Stimulated activated CD4-positive, alpha-beta T cell treated with anti-CD3 and anti-CD28 coated beads, Interleukin-1b, Interleukin-23, amount 100 ng/mL, for 24 hours (primary cell): Measurements from ENCODE around the gene RPS6KA4.

ENCODE experiments used
- DNase-seq, 4 experiments: peaks; one replicate each; pipeline ENCODE4 v3.0.0-alpha.2; 2020; ENCODE audit warnings: low read depth in 4 of 4, low spot score in 1 of 4

RPS6KA4 gene

DNA sequence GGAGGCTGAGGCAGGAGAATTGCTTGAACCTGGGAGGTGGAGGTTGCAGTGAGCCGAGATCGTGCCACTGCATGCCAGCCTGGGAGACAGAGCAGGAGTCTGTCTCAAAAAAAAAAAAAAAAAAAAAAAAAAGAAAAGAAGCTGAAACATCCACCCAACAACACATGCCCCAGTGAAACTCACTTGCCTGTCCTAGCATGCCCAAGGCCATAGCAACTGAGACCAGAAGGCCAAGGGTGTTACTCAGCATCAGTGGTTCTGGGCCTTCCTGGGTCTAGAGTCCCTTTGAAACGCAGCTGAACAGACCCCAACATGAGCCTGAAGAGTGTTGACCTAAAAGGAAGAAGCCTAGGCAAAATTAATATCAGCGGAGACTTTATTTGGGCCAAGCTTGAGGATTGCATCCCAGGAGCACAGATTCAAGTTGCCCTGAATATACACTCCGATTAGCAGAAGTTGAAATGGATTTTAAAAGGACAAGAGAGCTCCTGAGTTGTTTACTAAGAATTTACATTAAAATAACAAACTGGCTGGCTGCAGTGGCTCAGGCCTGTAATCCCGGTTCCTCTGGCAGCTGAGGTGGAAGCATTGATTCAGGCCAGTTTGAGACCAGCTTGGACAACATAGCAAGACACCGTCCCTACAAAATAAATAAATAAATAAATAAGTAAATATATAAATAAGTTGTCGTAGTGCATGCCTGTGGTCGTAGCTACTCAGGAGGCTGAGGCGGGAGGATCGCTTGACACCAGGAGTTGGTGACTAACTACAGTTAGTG, 34.1 kb upstream of the RPS6KA4 start:
- DNase-seq = no peak

DNA sequence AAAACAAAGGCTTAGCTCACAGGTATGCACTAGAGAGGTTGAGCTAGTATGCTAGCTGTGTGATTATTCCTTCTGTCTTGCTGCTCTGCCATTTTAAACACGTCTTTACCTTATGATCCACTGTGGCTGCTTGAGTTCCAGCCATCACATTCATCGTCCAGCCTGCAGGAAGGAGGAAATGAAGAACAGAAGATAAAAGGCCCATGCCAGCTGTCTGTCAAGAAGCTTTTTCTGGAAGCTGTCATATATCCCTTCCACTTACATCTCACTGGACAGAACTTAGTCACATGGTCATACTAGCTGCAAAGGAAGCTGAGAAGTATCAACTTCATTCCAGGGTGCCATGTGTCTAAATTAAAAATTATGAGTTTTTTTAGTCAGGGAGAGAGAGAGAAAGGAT, 31.6 kb upstream of the RPS6KA4 start:
- no peak for DNase-seq

DNA sequence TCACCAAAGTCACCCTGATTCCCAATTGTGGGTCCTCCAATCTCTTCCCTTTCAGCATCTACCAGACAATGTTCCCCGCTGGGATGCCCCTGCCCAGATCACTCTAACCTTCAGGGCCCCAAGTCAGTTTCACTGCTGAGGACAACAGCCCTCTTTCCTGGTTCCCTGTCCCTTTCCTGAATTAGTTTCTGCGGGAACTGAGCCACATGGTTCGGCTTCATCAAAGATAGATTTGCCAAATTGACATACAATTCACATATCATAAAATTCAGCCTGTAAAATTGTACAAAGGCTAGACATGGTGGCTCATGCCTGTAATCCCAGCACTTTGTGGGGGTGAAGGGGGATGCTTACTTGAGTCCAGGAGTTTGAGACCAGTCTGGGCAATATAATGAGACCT, 31.0 kb upstream of the RPS6KA4 start:
- DNase-seq = no peak

DNA sequence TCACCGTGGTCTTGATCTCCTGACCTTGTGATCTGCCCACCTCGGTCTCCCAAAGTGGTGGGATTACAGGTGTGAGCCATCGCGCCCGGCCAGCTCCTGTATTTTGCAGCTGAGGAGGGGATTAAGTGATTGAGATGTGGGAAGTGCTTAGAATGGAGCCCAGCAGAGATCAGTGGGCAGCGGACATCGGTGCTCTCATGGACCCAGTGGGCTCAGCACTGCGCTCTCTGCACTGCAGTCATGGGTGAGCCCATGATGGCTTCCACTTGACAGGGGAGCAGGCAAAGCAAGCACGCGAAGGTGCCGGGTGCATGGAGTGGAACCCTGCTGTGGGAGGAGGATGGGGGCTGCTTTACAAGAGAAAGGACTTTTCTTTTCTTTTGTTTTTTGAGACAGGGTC, 28.1 kb upstream of the RPS6KA4 start:
- DNase-seq = no peak

DNA sequence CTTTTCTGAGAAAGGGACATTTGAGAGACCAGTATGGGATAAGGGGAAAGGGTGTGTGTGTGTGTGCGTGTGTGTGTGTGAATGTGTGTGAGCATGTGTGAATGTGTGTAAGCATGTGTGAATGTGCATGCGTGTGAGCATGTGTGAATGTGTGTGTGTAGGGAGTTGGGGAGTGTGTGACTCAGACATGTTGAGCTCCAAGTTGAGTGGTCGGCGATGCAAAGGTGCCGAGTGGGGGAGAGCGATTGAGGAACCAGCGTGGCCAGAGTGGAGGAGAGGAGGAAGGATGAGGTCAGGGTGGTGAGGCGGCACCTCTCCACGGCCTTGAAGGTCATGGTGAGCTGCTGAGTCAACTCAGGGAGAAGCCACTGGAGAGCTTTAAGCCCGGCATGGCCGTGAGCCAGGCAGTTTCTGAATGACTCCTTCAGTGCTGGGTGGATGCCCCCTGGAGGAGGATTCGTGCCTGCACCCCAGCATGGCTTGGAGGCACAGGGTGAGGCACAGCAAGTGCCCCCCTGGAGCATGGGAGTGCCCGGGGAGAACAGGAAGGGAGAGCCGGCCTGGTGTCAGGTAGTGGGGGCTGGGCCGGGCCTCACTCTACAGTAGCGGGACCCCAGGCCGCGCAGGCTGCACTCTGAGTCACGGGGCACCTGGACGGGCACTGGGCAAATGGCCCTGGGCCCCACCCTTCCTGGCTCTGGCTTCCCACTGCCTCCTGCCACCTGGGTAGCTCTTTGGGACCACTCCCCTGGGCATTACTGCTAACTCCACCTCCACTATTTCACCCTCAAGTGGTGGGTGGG, 27.2 kb upstream of the RPS6KA4 start:
- peak in 2 of 4 experiments; percentile 58 to 68 for DNase-seq

DNA sequence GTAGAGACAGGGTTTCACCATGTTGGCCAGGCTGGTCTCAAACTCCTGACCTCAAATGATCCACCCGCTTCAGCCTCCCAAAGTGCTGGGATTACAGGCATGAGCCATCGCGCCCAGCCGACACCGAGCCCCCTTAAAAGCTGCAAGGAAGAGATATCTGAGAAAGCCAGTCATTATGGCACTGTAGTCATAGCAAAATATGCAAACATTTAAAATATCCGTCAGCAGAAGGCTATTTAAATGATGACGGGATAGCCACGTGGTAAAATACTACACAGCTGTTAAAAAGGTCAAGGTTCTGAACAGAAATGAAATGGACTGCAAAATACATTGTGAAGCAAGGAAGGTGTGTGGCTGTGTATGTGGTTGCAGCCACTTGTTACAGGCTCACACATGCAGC, 25.4 kb upstream of the RPS6KA4 start:
- DNase-seq = no peak

DNA sequence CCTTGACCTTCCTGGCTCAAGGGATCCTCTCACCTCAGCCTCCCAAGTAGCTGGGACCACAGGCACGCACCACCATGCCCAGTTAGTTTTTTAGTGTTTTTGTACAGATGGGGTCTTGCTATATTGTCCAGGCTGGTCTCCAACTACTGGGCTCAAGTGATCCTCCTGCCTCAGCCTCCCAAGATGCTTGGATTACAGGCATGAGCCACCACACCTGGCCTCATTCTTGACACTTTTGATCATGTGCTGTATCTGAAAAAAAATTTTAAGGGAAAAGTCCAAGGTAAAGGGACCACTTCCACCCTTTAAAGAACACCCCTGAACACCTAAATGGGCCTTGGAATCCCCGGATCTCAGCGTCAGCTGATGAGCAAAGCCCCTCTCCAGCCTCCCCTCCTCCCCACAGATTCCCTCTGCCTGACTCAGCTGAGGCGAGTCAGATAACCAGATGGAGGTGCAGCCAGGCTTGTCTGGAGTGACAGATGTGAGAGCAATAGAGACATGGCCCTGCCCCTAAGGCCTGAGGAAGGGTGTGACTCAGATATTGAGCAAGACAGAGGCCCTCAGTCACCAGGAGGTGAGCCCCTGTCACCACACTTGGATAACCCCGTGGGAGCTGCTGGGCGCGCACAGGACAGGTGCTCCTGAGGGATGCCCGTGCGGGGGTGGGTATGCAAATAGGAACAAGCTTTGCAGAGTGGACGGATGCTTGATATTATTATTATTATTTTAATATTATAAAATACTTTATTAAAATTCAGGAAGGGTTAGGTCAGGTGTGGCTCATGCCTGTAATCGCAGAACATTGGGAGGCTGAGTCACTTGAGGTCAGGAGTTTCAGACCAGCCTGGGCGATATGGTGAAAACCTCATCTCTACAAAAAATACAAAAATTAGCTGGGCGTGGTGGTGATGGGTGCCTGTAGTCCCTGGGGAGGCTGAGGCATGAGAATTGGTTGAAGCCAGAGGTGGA, 23.9 kb upstream of the RPS6KA4 start:
- peak in 1 of 4 experiments; percentile 25 for DNase-seq

DNA sequence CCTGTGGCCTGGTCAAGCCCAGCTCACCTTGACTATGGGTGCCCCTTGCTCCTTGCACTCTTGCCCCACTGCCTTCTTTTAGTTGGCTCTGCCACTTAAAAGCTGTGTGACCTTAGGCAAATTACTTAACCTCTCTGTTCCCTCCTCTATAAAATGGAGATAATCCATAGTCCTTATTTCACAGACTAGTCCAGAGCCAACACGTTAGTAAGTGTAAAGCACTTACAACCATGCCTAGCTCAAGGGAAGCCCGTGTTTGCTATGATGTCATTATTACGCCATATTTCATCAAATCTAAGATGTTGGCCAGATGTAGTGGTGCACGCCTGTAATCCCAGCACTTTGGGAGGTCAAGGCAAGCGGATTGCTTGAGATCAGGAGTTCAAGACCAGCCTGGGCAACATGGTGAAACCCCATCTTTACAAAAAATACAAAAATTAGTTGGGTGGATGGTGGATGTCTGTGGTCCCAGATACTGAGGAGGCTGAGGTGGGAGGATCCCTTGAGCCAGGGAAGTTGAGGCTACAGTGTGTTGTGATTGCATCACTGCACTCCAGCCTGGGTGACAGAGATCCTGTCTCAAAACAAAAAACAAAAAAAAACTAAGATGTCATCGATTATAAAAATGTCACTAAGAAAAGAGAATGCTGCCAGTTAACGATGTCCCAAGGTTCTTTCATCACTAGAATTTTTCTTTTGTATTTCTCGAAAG, 21.3 kb upstream of the RPS6KA4 start:
- DNase-seq = no peak

DNA sequence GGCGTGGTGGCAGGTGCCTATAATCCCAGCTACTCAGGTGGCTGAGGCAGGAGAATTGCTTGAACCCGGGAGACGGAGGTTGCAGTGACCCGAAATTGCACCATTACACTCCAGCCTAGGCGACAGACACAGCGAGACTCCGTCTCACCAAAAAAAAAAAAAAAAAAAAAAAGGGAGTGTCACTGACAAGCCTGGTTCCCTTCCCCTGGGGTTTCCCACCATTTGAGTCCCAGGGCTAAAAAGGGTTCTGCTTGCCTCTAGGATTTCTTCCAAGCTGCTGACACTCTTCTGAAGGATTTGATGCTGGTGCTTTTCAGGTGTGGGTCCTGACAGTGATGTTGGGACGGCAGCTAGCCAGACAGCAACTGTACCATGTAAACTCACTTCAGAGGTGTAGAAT, 20.2 kb upstream of the RPS6KA4 start:
- no peak for DNase-seq

DNA sequence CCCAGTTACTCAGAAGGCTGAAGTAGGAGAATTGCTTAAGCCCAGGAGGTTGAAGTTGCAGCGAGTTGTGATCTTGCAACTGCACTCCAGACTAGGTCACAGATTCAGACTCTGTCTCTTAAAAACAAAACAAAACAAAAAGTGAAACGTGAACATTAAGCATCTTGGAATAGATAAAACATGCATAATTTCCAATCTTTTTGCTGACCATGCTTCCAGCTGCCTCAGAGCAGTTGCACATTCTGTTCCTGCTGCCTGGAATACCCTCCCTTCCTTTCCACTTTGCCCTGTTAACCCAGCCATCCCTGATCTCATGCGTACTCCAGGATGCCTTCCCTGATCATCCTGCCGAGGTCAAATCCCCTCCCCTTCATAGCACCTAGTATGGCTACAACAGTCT, 19.7 kb upstream of the RPS6KA4 start:
- DNase-seq = no peak

DNA sequence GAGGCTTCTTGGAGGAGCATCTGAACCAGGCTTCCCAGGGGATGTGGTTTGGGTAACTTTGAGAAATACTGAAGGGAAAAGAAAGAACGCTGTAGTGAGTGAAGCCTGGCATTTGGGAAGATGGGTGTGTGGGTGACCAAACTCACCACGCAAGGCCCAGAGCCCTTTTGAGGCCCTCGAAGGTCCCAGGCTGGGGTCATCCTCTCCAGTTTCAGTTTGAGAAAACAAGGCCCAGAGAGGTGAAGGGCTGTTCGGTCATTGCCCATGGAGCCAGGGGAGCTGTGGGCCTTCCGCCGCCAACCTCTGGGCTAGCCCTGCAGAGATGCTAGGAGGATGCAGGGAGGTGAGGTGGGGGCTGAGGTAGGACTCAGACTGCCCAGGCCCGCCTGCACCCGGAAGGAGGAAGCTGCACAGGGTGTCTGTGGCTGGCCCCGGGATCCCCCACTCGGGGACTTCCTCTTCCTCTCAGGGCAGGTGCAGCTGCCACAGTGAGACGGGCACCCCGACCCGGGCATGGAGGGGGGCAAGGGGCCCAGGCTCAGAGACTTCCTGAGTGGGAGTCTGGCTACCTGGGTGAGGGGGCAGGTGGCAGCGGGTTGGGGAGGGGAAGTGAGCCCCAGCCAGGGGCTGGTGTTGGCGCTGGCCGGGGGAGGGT, 19.1 kb upstream of the RPS6KA4 start, which contains the start of gene CCDC88B:
Gene CCDC88B, plus strand, starts transcription at position 451 of the 655 bp plus-strand sequence. Its CDS starts 63 bp downstream, at position 514.
- peak in 3 of 4 experiments; percentile 64 to 77 (median 67) for DNase-seq

DNA sequence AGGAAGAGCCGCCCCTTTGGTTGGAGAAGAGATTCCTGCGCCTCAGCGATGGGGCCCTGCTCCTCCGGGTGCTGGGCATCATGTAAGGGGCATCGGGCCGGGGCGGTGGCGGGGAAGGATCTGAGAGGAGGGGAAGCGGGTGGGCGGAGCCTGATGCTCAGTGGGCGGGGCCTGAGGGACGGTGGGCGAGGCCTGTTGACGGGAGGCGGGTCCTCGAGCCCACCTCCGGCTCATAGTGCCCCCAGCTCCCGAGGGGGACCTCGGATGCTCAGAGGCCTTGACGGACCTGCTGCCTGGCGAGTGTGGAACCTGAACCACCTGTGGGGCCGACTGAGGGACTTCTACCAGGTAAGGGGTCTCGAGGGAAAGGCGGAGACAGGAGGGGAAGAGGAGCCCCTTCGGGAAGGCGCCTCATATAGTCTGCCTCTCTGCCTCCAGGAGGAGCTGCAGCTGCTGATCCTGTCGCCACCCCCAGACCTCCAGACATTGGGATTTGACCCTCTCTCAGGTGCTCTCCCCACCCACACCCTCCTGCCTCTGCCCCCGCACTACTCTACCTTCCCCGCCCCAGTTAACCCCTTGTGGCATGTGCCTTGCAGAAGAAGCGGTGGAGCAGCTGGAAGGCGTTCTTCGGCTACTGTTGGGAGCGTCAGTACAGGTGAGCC, 18.2 kb upstream of the RPS6KA4 start:
- peak in 3 of 4 experiments; percentile 70 to 76 (median 72) for DNase-seq

DNA sequence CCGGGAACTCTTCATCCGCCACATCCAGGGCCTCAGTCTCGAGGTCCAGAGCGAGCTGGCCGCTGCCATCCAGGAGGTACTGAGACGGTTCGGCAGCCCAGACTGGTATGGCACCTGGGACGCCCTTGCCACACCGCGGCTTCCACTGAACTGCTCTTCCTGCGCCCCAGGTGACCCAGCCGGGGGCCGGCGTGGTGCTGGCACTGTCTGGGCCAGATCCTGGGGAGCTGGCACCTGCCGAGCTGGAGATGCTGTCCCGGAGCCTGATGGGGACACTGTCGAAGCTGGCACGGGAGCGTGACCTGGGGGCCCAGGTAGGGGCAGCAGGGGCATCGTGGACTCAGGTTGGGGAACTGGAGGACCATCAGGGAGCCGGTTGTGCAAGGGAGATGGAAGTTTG, 17.5 kb upstream of the RPS6KA4 start:
- no peak for DNase-seq

DNA sequence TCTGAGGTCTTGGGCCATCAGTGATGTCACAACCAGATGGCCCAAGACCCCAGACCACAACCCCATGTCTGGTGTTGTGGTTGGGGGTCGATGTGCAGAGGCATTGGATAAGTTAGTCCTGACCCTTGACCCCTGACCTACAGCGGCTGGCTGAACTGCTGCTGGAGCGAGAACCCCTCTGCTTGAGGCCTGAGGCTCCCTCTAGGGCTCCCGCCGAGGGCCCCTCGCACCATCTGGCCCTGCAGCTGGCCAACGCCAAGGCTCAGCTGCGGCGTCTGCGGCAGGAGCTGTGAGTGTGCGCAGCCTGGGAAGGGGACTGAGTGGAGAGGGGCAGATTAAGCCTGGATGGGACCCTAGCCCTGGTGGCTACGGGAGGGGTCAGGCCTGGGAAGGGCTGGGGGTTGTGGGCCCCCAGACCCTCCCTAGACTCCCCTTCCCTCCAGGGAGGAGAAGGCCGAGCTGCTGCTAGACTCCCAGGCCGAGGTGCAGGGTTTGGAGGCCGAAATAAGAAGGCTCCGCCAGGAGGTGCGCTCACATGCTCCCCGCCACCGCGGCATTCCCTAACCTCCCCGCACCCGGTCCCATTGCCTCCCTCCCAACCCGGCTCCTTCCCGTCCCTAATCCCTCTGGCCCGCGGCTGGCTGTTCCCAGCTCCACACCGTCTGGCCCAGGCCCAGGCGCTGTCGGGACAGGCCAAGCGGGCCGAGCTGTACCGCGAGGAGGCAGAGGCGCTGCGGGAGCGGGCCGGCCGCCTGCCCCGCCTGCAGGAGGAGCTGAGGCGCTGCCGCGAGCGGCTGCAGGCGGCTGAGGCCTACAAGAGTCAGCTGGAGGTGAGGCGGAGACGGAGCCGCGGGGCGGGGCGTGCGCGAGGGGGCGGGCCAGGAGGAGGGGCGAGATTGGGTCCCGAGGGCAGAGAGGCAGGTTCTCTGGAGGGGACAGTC, 16.8 kb upstream of the RPS6KA4 start:
- peak; percentile 62 to 94 (median 86) for DNase-seq

DNA sequence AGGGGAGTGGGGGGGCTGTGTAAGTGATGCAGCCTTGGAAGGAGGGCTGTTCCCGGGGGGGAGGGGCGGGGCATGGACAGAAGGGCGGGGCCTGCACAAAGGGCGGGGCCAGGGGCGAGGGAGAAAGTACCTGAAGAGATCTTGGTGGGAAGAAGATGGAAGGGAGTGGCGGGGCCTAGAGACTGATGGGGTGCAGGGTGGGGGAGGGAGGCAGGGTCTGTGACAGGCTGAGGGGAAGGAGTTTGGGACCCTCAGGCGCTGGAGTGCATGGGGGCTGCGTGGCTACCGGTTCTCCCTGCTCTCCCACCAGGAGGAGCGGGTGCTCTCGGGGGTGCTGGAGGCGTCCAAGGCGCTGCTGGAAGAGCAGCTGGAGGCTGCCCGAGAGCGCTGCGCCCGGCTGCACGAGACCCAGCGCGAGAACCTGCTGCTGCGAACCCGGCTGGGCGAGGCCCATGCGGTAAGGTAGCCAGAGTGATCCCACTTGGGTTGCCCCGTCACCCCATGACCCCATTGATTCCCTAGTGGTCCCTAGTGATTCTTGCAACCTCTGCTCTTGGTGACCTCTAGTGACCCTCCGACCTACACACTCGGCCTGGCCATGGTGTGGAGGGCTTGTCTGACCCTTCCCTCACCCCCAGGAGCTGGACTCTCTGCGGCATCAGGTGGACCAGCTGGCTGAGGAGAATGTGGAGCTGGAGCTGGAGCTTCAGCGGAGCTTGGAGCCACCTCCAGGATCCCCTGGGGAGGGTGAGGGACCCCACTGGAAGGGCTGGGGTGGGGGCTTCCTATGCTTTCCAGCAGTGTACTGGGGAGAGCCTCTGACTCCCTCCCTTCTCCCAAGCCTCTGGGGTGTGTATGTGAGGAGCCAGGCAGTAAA, 15.9 kb upstream of the RPS6KA4 start:
- DNase-seq = no peak

DNA sequence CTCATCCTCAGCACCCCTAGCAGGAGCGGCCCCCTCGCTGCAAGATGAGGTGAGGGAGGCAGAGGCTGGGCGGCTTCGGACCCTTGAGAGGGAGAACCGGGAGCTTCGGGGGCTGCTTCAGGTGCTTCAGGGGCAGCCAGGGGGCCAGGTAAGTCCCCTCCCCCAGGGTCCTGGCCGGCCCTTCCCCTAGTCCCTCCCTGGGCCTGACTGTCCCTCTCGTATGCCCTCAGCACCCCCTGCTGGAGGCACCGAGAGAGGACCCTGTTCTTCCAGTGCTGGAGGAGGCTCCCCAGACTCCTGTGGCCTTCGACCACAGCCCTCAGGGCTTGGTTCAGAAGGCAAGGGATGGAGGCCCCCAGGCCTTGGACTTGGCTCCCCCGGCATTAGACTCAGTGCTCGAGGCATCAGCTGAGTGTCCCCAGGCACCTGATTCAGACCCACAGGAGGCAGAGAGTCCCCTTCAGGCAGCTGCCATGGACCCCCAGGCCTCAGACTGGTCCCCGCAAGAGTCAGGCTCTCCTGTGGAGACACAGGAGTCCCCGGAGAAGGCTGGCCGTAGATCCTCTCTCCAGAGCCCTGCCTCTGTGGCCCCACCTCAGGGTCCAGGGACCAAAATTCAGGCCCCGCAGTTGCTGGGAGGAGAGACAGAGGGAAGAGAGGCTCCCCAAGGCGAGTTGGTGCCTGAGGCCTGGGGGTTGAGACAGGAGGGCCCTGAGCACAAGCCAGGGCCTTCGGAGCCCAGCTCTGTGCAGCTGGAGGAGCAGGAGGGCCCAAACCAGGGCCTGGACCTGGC, 15.0 kb upstream of the RPS6KA4 start:
- DNase-seq = no peak

DNA sequence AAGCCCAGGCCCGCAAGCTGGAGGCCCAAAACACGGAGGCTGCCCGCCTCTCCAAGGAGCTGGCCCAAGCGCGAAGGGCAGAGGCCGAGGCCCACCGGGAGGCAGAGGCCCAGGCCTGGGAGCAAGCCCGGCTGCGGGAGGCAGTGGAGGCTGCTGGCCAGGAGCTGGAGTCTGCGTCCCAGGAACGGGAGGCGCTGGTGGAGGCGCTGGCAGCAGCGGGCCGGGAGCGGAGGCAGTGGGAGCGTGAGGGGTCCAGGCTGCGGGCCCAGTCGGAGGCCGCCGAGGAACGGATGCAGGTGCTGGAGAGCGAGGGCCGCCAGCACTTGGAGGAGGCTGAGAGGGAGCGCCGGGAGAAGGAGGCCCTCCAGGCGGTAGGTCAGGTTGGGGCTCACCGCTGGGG, 14.2 kb upstream of the RPS6KA4 start:
- no peak for DNase-seq
